ENCODE measurements around the gene LACRT.
"Not testable (repeated sequence)": the region's sequence is repeated elsewhere in the genome, so short reads cannot be mapped to it uniquely, and the experiment has no call there.

LACRT gene

GRCh38 chr12:54641089-54641488 lies 6.4 kb upstream of the LACRT start:
- DNase-seq (ENCODE audit: low spot score), result no peak
- TF ChIP-seq CTCF (IDR thresholded peaks at IDR 0.05; ENCODE audit: borderline replicate concordance, control extremely low read depth, extremely low read depth, insufficient read depth, missing control alignments), result no peak
- in situ Hi-C loops (cut with MboI; ENCODE audit: low sequenced_read_pairs, unreplicated experiment), result no loop called here

GRCh38 chr12:54639112-54639511 lies 4.4 kb upstream of the LACRT start:
- DNase-seq (ENCODE audit: low spot score); in situ Hi-C loops (cut with MboI; ENCODE audit: low sequenced_read_pairs, unreplicated experiment): not testable (repeated sequence)

- no peak for DNase-seq (ENCODE audit: low spot score)
- TF ChIP-seq CTCF (IDR thresholded peaks at IDR 0.05; ENCODE audit: borderline replicate concordance, control extremely low read depth, extremely low read depth, insufficient read depth, missing control alignments), result no peak
- in situ Hi-C loops (cut with MboI; ENCODE audit: low sequenced_read_pairs, unreplicated experiment), result no loop called here
Observed at GRCh38 chr12:54631988-54632728, 2.5 kb downstream of the LACRT start.

- no peak for TF ChIP-seq CTCF (IDR thresholded peaks at IDR 0.05; ENCODE audit: borderline replicate concordance, control extremely low read depth, extremely low read depth, insufficient read depth, missing control alignments)
- DNase-seq (ENCODE audit: low spot score), result no peak
- in situ Hi-C loops (cut with MboI; ENCODE audit: low sequenced_read_pairs, unreplicated experiment), result no loop called here
Observed at GRCh38 chr12:54631551-54631950, 3.1 kb downstream of the LACRT start.

GRCh38 chr12:54629925-54630324 lies 4.8 kb downstream of the LACRT start:
- no peak for DNase-seq (ENCODE audit: low spot score)
- TF ChIP-seq CTCF (IDR thresholded peaks at IDR 0.05; ENCODE audit: borderline replicate concordance, control extremely low read depth, extremely low read depth, insufficient read depth, missing control alignments), result no peak
- in situ Hi-C loops (cut with MboI; ENCODE audit: low sequenced_read_pairs, unreplicated experiment), result no loop called here

GRCh38 chr12:54628186-54628846 lies 6.4 kb downstream of the LACRT start:
- in situ Hi-C loops (cut with MboI; ENCODE audit: low sequenced_read_pairs, unreplicated experiment), result no loop called here
- no peak for TF ChIP-seq CTCF (IDR thresholded peaks at IDR 0.05; ENCODE audit: borderline replicate concordance, control extremely low read depth, extremely low read depth, insufficient read depth, missing control alignments)
- DNase-seq (ENCODE audit: low spot score), result no peak

- in situ Hi-C loops (cut with MboI; ENCODE audit: low sequenced_read_pairs, unreplicated experiment), result no loop called here
- no peak for DNase-seq (ENCODE audit: low spot score)
- no peak for TF ChIP-seq CTCF (IDR thresholded peaks at IDR 0.05; ENCODE audit: borderline replicate concordance, control extremely low read depth, extremely low read depth, insufficient read depth, missing control alignments)
Observed at GRCh38 chr12:54627304-54627703, 7.4 kb downstream of the LACRT start.

Data from GM13976 (cell line).